Measurements from ENCODE around the gene OPN3.

Gene OPN3

GRCh38 chr1:241560849-241561187 lies 79.4 kb downstream of the OPN3 start:
- Mint-ChIP-seq H3K27ac (no peak overlapping the region), H3K4me1 (no peaks in the 10 kb centered on the region), H3K27me3 (ENCODE audit: low read depth, poor library complexity) (peaks cover 7% of the 10 kb centered on the region), H3K9me3 (no peaks in the 10 kb centered on the region), H3K36me3 (ENCODE audit: low read depth) (no peaks in the 10 kb centered on the region), H3K4me3 (no peak overlapping the region)
- no peak for TF ChIP-seq CTCF (IDR thresholded peaks at IDR 0.05)
- no peak for DNase-seq

- no peaks in the 10 kb centered on the region for H3K9me3 Mint-ChIP-seq
- H3K27me3 Mint-ChIP-seq (ENCODE audit: low read depth, poor library complexity), result peaks cover 6% of the 10 kb centered on the region
- no peak for DNase-seq
- no peaks in the 10 kb centered on the region for H3K36me3 Mint-ChIP-seq (ENCODE audit: low read depth)
- TF ChIP-seq CTCF (IDR thresholded peaks at IDR 0.05), result no peak
- no peaks in the 10 kb centered on the region for H3K4me1 Mint-ChIP-seq
- H3K27ac Mint-ChIP-seq, result no peak overlapping the region
- H3K4me3 Mint-ChIP-seq, result no peak overlapping the region
These were observed 79.9 kb downstream of the OPN3 start for GRCh38 chr1:241560146-241560848.

- H3K27ac Mint-ChIP-seq, result no peak overlapping the region
- H3K4me1 Mint-ChIP-seq, result no peaks in the 10 kb centered on the region
- H3K27me3 Mint-ChIP-seq (ENCODE audit: low read depth, poor library complexity), result peaks cover 4% of the 10 kb centered on the region
- TF ChIP-seq CTCF (IDR thresholded peaks at IDR 0.05), result no peak
- H3K4me3 Mint-ChIP-seq, result no peak overlapping the region
- no peaks in the 10 kb centered on the region for H3K36me3 Mint-ChIP-seq (ENCODE audit: low read depth)
- no peak for DNase-seq
- no peaks in the 10 kb centered on the region for H3K9me3 Mint-ChIP-seq
These were observed 82.5 kb downstream of the OPN3 start for GRCh38 chr1:241557551-241558193.

- no peak for TF ChIP-seq CTCF (IDR thresholded peaks at IDR 0.05)
- peaks cover 4% of the 10 kb centered on the region for H3K27me3 Mint-ChIP-seq (ENCODE audit: low read depth, poor library complexity)
- no peak for DNase-seq
- H3K4me3 Mint-ChIP-seq, result no peak overlapping the region
- H3K27ac Mint-ChIP-seq, result no peak overlapping the region
- no peaks in the 10 kb centered on the region for H3K9me3 Mint-ChIP-seq
- H3K36me3 Mint-ChIP-seq (ENCODE audit: low read depth), result no peaks in the 10 kb centered on the region
- no peaks in the 10 kb centered on the region for H3K4me1 Mint-ChIP-seq
These were observed 83.1 kb downstream of the OPN3 start for GRCh38 chr1:241557031-241557430.

GRCh38 chr1:241555526-241555925 lies 84.6 kb downstream of the OPN3 start:
- no peaks in the 10 kb centered on the region for H3K9me3 Mint-ChIP-seq
- TF ChIP-seq CTCF (IDR thresholded peaks at IDR 0.05), result no peak
- no peaks in the 10 kb centered on the region for H3K36me3 Mint-ChIP-seq (ENCODE audit: low read depth)
- H3K27ac Mint-ChIP-seq, result no peak overlapping the region
- H3K27me3 Mint-ChIP-seq (ENCODE audit: low read depth, poor library complexity), result no peaks in the 10 kb centered on the region
- DNase-seq, result no peak
- H3K4me1 Mint-ChIP-seq, result no peaks in the 10 kb centered on the region
- H3K4me3 Mint-ChIP-seq, result no peak overlapping the region

All from nephron progenitor cell (in vitro differentiated cells).